Panc1 (cell line): ENCODE data around the gene MALSU1. TPM values are rescaled to one million over a fixed set of nuclear protein-coding genes. Genes with fewer than 3 reads are reported as not detected.

Source experiments
- ATAC-seq: fragments of 200-7000 bp; cut with Tn5 transposase; 2 replicates; pipeline ENCODE4 v1.9.1; 2020; ENCODE audit warnings: mild to moderate bottlenecking, moderate library complexity
- BruUV-seq: library from RNA; stranded (reverse); fragments of 400-500 nt; replicated peaks from 2 replicates; lab custom pipeline; 2021; lab: Mats Ljungman, UMichigan
- CTCF ChIA-PET: fragments of 300-600 bp; sonication (Branson Sonifier 250); formaldehyde crosslinking; loops from one replicate; lab custom pipeline; 2022; ENCODE audit warnings: antibody characterized with exemption; lab: Charles Lee
- POLR2A ChIA-PET: fragments of 300-600 bp; sonication (Branson Sonifier 250); formaldehyde crosslinking; loops from one replicate; lab custom pipeline; 2022; ENCODE audit warnings: antibody characterized with exemption; lab: Charles Lee
- DNase-seq: peaks from one replicate; pipeline ENCODE4 v3.0.0-alpha.2; 2010; ENCODE audit warnings: low read depth, low spot score
- H3K27ac ChIP-seq: 2 replicates; pipeline ENCODE4 v1.5.1; 2011; ENCODE audit warnings: mild to moderate bottlenecking, low read length, inconsistent platforms
- H3K27me3 ChIP-seq: fragments of 200-500 bp; sonication (Bioruptor generic); 2 replicates; pipeline ENCODE4 v1.6.0; 2014; ENCODE audit warnings: low read length, inconsistent platforms; ENCODE audit not compliant: control insufficient read depth, insufficient read depth
- H3K36me3 ChIP-seq: fragments of 200-500 bp; sonication (Bioruptor generic); 2 replicates; pipeline ENCODE4 v1.5.1; 2014; ENCODE audit warnings: inconsistent platforms, mild to moderate bottlenecking, low read length, moderate library complexity; ENCODE audit not compliant: control insufficient read depth, insufficient read depth
- H3K4me1 ChIP-seq: 2 replicates; pipeline ENCODE4 v1.5.1; 2011; ENCODE audit warnings: inconsistent platforms, mild to moderate bottlenecking, low read length, moderate library complexity; ENCODE audit not compliant: control insufficient read depth, insufficient read depth
- H3K4me3 ChIP-seq, 2 experiments: 2 replicates each; pipeline ENCODE4 v1.5.1; 2011 to 2012; ENCODE audit warnings: low read depth in 2 of 2, low read length in 2 of 2, mild to moderate bottlenecking in 2 of 2, inconsistent platforms in 1 of 2, moderate library complexity in 1 of 2
- H3K9me3 ChIP-seq: fragments of 200-500 bp; sonication (Bioruptor generic); 2 replicates; pipeline ENCODE4 v1.5.1; 2014; ENCODE audit warnings: low read depth, mild to moderate bottlenecking, inconsistent platforms, low read length, moderate library complexity; ENCODE audit not compliant: control insufficient read depth, insufficient read depth
- POLR2AphosphoS5 ChIP-seq: IDR thresholded peaks from 2 replicates; pipeline ENCODE4 v1.6.1; 2012; ENCODE audit warnings: mild to moderate bottlenecking, low read depth, low read length, moderate library complexity
- SIN3A ChIP-seq: IDR thresholded peaks from 2 replicates; pipeline ENCODE4 v1.6.1; 2012; ENCODE audit warnings: low read depth, mild to moderate bottlenecking, low read length, moderate library complexity, borderline replicate concordance; ENCODE audit not compliant: insufficient read depth
- TCF7L2 ChIP-seq: IDR thresholded peaks from 2 replicates; pipeline ENCODE4 v1.6.1; 2011; ENCODE audit warnings: mild to moderate bottlenecking, low read depth, low read length, inconsistent platforms
- in situ Hi-C: cut with HindIII; loops from 2 replicates; pipeline ENCODE4 v1.10.0; 2016; ENCODE audit warnings: low sequenced_read_pairs, low pct_unique_long_range_greater_than_20kb
- intact Hi-C: fragments of 100-400 bp; cut with micrococcal nuclease; formaldehyde crosslinking; loops from one replicate; pipeline ENCODE4 v1.10.0; 2022; ENCODE audit not compliant: unreplicated experiment
- total RNA-seq: library from RNA; stranded (reverse); gene quantifications from one replicate; pipeline ENCODE4 v1.2.1, GENCODE V29; 2021; ENCODE audit not compliant: unreplicated experiment
- TF ChIP-seq, protein P1 (sequence below): fragments of 450-650 bp; IDR thresholded peaks from 2 replicates; pipeline ENCODE4 v1.5.1; 2017; ENCODE audit warnings: mild to moderate bottlenecking
- TF ChIP-seq, protein P2 (sequence below), 2 experiments: IDR thresholded peaks; 2 replicates each; pipeline ENCODE4 v1.6.1; 2011 to 2012; ENCODE audit warnings: low read depth in 2 of 2, control low read depth in 1 of 2, low read length in 1 of 2, mild to moderate bottlenecking in 1 of 2, moderate library complexity in 1 of 2; ENCODE audit not compliant: insufficient read depth in 1 of 2

The MALSU1 gene
- total RNA-seq, 1 experiment from 2014 or later: 111 TPM

DNA sequence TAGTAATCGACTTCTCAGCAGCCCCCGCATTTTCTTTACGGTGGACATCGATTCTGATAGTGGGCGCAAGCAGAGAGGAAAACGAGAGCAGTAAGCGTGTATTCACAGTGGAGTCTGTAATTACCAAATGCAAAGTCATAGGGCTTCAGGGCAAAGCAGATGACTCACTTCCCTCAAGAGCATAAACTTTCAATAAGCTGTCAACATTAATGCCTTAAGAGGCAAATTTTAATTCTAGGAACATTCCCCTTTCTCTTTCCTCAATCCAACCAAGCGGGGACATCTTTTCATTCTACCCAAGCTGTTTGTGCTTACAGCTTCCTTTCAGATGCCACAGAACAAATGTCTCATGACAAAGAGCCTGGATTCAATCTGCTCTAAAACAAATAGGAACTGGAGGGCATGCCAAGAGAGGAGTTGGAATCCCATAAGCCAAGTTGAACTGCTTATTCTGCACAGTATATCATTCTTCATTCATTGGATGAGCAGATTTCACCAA, 48.6 kb downstream of the MALSU1 start:
- no TSS peak for BruUV-seq
- in situ Hi-C loops: no loop called here
- peak overlapping the region; percentile 86 for H3K27ac ChIP-seq
- no peaks in the 10 kb centered on the region for H3K9me3 ChIP-seq
- ATAC-seq: peak; percentile 86
- intact Hi-C loops: no loop called here
- no peaks in the 10 kb centered on the region for H3K27me3 ChIP-seq
- peaks cover 70% of the 10 kb centered on the region for H3K4me1 ChIP-seq
- H3K4me3 ChIP-seq: peak overlapping the region in 1 of 2 experiments; percentile 2; a peak in 2 of 4 replicates
- TF ChIP-seq SIN3A: no peak
- TF ChIP-seq, protein P1, sequence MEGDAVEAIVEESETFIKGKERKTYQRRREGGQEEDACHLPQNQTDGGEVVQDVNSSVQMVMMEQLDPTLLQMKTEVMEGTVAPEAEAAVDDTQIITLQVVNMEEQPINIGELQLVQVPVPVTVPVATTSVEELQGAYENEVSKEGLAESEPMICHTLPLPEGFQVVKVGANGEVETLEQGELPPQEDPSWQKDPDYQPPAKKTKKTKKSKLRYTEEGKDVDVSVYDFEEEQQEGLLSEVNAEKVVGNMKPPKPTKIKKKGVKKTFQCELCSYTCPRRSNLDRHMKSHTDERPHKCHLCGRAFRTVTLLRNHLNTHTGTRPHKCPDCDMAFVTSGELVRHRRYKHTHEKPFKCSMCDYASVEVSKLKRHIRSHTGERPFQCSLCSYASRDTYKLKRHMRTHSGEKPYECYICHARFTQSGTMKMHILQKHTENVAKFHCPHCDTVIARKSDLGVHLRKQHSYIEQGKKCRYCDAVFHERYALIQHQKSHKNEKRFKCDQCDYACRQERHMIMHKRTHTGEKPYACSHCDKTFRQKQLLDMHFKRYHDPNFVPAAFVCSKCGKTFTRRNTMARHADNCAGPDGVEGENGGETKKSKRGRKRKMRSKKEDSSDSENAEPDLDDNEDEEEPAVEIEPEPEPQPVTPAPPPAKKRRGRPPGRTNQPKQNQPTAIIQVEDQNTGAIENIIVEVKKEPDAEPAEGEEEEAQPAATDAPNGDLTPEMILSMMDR: no peak
- TF ChIP-seq TCF7L2: no peak
- peak; percentile 62; the same call in 1 of the 2 replicates for TF ChIP-seq POLR2AphosphoS5
- TF ChIP-seq, protein P2, sequence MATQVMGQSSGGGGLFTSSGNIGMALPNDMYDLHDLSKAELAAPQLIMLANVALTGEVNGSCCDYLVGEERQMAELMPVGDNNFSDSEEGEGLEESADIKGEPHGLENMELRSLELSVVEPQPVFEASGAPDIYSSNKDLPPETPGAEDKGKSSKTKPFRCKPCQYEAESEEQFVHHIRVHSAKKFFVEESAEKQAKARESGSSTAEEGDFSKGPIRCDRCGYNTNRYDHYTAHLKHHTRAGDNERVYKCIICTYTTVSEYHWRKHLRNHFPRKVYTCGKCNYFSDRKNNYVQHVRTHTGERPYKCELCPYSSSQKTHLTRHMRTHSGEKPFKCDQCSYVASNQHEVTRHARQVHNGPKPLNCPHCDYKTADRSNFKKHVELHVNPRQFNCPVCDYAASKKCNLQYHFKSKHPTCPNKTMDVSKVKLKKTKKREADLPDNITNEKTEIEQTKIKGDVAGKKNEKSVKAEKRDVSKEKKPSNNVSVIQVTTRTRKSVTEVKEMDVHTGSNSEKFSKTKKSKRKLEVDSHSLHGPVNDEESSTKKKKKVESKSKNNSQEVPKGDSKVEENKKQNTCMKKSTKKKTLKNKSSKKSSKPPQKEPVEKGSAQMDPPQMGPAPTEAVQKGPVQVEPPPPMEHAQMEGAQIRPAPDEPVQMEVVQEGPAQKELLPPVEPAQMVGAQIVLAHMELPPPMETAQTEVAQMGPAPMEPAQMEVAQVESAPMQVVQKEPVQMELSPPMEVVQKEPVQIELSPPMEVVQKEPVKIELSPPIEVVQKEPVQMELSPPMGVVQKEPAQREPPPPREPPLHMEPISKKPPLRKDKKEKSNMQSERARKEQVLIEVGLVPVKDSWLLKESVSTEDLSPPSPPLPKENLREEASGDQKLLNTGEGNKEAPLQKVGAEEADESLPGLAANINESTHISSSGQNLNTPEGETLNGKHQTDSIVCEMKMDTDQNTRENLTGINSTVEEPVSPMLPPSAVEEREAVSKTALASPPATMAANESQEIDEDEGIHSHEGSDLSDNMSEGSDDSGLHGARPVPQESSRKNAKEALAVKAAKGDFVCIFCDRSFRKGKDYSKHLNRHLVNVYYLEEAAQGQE (IDR thresholded peaks at IDR 0.05; ENCODE audit: insufficient read depth in 1 of 2, low read depth in 2 of 2, low read length in 1 of 2): no peak
- peak; percentile 85 for DNase-seq
- ChIA-PET CTCF (interaction anchor here (0.9 kb wide), 1 partner anchor 75 kb away, joined by 3 read pairs; no protein-coding TSS in a partner anchor), POLR2A (no interaction called here)
- peaks cover 34% of the 10 kb centered on the region for H3K36me3 ChIP-seq

GRCh38 chr7:23349484-23350157, 50.5 kb downstream of the MALSU1 start:
- BruUV-seq: no TSS peak
- H3K27me3 ChIP-seq: no peaks in the 10 kb centered on the region
- ChIA-PET CTCF (interaction anchor here (0.8 kb wide), 1 partner anchor 85 kb away, joined by 3 read pairs; no protein-coding TSS in a partner anchor), POLR2A (interaction anchor here (0.9 to 1.0 kb wide), 2 partner anchors 14 to 15 kb away, joined by 3 read pairs; no protein-coding TSS in a partner anchor)
- intact Hi-C loops: no loop called here
- peak; percentile 66 for ATAC-seq
- H3K4me1 ChIP-seq: peaks cover 89% of the 10 kb centered on the region
- H3K27ac ChIP-seq: peak overlapping the region; percentile 86
- peaks cover 22% of the 10 kb centered on the region for H3K36me3 ChIP-seq
- DNase-seq: no peak
- no peak overlapping the region for H3K4me3 ChIP-seq
- in situ Hi-C loops: no loop called here
- H3K9me3 ChIP-seq: no peaks in the 10 kb centered on the region
- TF ChIP-seq TCF7L2 (peak; percentile 55; the same call in 1 of the 2 replicates), SIN3A (no peak)
